ENCODE measurements around the gene ASXL1. TPM values are rescaled to one million over a fixed set of nuclear protein-coding genes. Genes with fewer than 3 reads are reported as not detected.

ASXL1 gene
- total and polyA plus RNA-seq, 10 of the 15 experiments (the other 5 are each of a cell fraction or from before 2014, with no cell fraction given) = 11.0 to 87.6 (median 56.8) TPM

GRCh38 chr20:32326504-32326845 lies 31.7 kb upstream of the ASXL1 start (continued):
- TF ChIP-seq EZH2 (IDR thresholded peaks at IDR 0.05; ENCODE audit: borderline replicate concordance, control insufficient read depth, low read depth, low read length) (no peak), E4F1 (IDR thresholded peaks at IDR 0.05; ENCODE audit: borderline replicate concordance, partially characterized antibody) (no peak), SPI1 (IDR thresholded peaks at IDR 0.05; ENCODE audit: borderline replicate concordance, insufficient read depth, low read depth, low read length) (no peak), ZNF24 (IDR thresholded peaks at IDR 0.05) (no peak)

GRCh38 chr20:32327087-32327681 lies 30.9 kb upstream of the ASXL1 start:
- Histone ChIP-seq H3K4me1 (ENCODE audit: control insufficient read depth, insufficient read depth, low read length) (peaks cover 17% of the 10 kb centered on the region), H3K4me2 (ENCODE audit: control insufficient read depth, insufficient read depth) (no peak overlapping the region), H3K9me3 (replicated peaks; ENCODE audit: control insufficient read depth, insufficient read depth, low read length) (no peaks in the 10 kb centered on the region), H2AFZ (ENCODE audit: control insufficient read depth, low read depth, low read length) (no peak overlapping the region), H3K9ac (ENCODE audit: control insufficient read depth, insufficient read depth, low read length) (no peak overlapping the region), H3K79me2 (ENCODE audit: control insufficient read depth, insufficient read depth, low read length) (no peaks in the 10 kb centered on the region), H3K27ac (ENCODE audit: control insufficient read depth, insufficient read depth) (no peak overlapping the region), H3K4me3 (no peak overlapping the region), H3K27me3 (replicated peaks in 1 of 2; ENCODE audit: control insufficient read depth in 2 of 2, insufficient read depth in 2 of 2, low read length in 1 of 2) (no peaks in the 10 kb centered on the region), H3K36me3 (ENCODE audit: control insufficient read depth in 2 of 2, insufficient read depth in 2 of 2, low read length in 1 of 2) (peaks cover 9 to 21% of the 10 kb centered on the region in 2 experiments), H4K20me1 (ENCODE audit: control insufficient read depth, insufficient read depth) (no peaks in the 10 kb centered on the region)
- in situ Hi-C loops (cut with MboI) = no loop called here
- WGBS (ENCODE audit: insufficient coverage, insufficient replicate concordance, low lambda C conversion rate, missing lambda C conversion rate) = 99% methylated on average over 9 of the region's 9 CpGs
- no peak for FAIRE-seq
- no peak for DNase-seq (ENCODE audit: low read depth, low spot score)
- ChIA-PET POLR2A (interaction anchor here (0.7 kb wide), 1 partner anchor 42 kb away, joined by 3 read pairs; no protein-coding TSS in a partner anchor), RAD21 (ENCODE audit: unreplicated experiment) (no interaction called here), CTCF (no interaction called here), SMC1A (ENCODE audit: uncharacterized antibody, unreplicated experiment) (interaction anchor here (0.8 to 1.6 kb wide), 2 partner anchors 10 to 18 kb away, joined by 3 to 4 read pairs; no protein-coding TSS in a partner anchor)
- no peak for ATAC-seq
- no TSS peak for BruUV-seq (replicated peaks)
- intact Hi-C loops (cut with micrococcal nuclease; ENCODE audit: unreplicated experiment) = no loop called here
- TF ChIP-seq POU2F2 (IDR thresholded peaks at IDR 0.05; ENCODE audit: borderline replicate concordance, low read depth, low read length) (no peak), WRNIP1 (IDR thresholded peaks at IDR 0.05; ENCODE audit: borderline replicate concordance, low read depth, low read length) (no peak), ZNF217 (IDR thresholded peaks at IDR 0.05) (no peak), JUND (IDR thresholded peaks at IDR 0.05; ENCODE audit: low read depth, low read length) (no peak), CBFB (IDR thresholded peaks at IDR 0.05; ENCODE audit: low read depth) (no peak), ZBED1 (IDR thresholded peaks at IDR 0.05; ENCODE audit: borderline replicate concordance) (no peak), FOXK2 (IDR thresholded peaks at IDR 0.05) (no peak), SUPT20H (IDR thresholded peaks at IDR 0.05; ENCODE audit: borderline replicate concordance, control insufficient read depth, low read depth, low read length) (no peak), BCLAF1 (IDR thresholded peaks at IDR 0.05) (no peak), NR2C2 (IDR thresholded peaks at IDR 0.05; ENCODE audit: borderline replicate concordance, control insufficient read depth, insufficient read length, low read depth) (no peak), ZZZ3 (IDR thresholded peaks at IDR 0.05; ENCODE audit: control insufficient read depth, insufficient read length, low read depth) (no peak), PAX8 (IDR thresholded peaks at IDR 0.05) (no peak), SMC3 (IDR thresholded peaks at IDR 0.05; ENCODE audit: borderline replicate concordance, low read length) (no peak)
